Measurements from ENCODE around the gene TRIM46.

- TF ChIP-seq, protein P1, sequence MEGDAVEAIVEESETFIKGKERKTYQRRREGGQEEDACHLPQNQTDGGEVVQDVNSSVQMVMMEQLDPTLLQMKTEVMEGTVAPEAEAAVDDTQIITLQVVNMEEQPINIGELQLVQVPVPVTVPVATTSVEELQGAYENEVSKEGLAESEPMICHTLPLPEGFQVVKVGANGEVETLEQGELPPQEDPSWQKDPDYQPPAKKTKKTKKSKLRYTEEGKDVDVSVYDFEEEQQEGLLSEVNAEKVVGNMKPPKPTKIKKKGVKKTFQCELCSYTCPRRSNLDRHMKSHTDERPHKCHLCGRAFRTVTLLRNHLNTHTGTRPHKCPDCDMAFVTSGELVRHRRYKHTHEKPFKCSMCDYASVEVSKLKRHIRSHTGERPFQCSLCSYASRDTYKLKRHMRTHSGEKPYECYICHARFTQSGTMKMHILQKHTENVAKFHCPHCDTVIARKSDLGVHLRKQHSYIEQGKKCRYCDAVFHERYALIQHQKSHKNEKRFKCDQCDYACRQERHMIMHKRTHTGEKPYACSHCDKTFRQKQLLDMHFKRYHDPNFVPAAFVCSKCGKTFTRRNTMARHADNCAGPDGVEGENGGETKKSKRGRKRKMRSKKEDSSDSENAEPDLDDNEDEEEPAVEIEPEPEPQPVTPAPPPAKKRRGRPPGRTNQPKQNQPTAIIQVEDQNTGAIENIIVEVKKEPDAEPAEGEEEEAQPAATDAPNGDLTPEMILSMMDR (optimal IDR thresholded peaks at IDR 0.05 in 1 of 3, IDR thresholded peaks at IDR 0.05 in 1 of 3, conservative IDR thresholded peaks at IDR 0.05 in 1 of 3; ENCODE audit: extremely low read depth in 1 of 3, insufficient read depth in 2 of 3, low read length in 3 of 3): no peak
- TF ChIP-seq EZH2 (IDR thresholded peaks at IDR 0.05; ENCODE audit: low read length): no peak
Observed at GRCh38 chr1:155223047-155223446, 49.4 kb downstream of the TRIM46 start.

Measured in keratinocyte (primary cell).